ENCODE data around the gene CLIP1. TPM values are rescaled to one million over a fixed set of nuclear protein-coding genes. Genes with fewer than 3 reads are reported as not detected.

Gene CLIP1
- total and polyA plus RNA-seq, 2 of the 8 experiments (the other 6 are each of a cell fraction or from before 2014, with no cell fraction given): 19.0 to 27.6 TPM

GRCh38 chr12:122460061-122460460 lies 37.6 kb upstream of the CLIP1 start:
- Histone ChIP-seq H4K20me1 (replicated peaks in 1 of 2; ENCODE audit: control insufficient read depth in 1 of 2, insufficient read depth in 2 of 2, low read length in 2 of 2) (no peaks in the 10 kb centered on the region), H3K4me1 (replicated peaks in 1 of 4; ENCODE audit: control insufficient read depth in 3 of 4, insufficient read depth in 4 of 4, low read length in 3 of 4) (no peaks in the 10 kb centered on the region), H2BK120ac (replicated peaks; ENCODE audit: low read depth, low read length) (no peak overlapping the region), H4K5ac (ENCODE audit: insufficient read length, low read depth, low read length) (no peak overlapping the region), H3K79me2 (ENCODE audit: control insufficient read depth in 1 of 2, insufficient read depth in 2 of 2, low read length in 2 of 2) (no peaks in the 10 kb centered on the region), H3K4me2 (ENCODE audit: insufficient read depth in 1 of 2, low read depth in 2 of 2, low read length in 2 of 2) (no peak overlapping the region), H2AFZ (ENCODE audit: low read length) (no peak overlapping the region), H3K27ac (ENCODE audit: low read depth, low read length) (no peak overlapping the region), H2AK5ac (ENCODE audit: low read depth, low read length) (no peak overlapping the region), H3K23me2 (ENCODE audit: low read depth, low read length) (no peaks in the 10 kb centered on the region), H2BK12ac (ENCODE audit: low read depth, low read length) (no peak overlapping the region), H2BK5ac (ENCODE audit: low read depth, low read length) (no peak overlapping the region), H3K79me1 (ENCODE audit: low read depth, low read length) (no peaks in the 10 kb centered on the region), H3K4ac (replicated peaks; ENCODE audit: insufficient read length, low read depth, low read length) (no peak overlapping the region), H3K4me3 (ENCODE audit: extremely low read depth in 1 of 4, insufficient read depth in 2 of 4, low read depth in 3 of 4, low read length in 4 of 4) (no peak overlapping the region), H3K14ac (ENCODE audit: insufficient read length) (no peak overlapping the region), H3K9me3 (ENCODE audit: insufficient read depth in 2 of 2, low read depth in 1 of 2, low read length in 1 of 2) (no peaks in the 10 kb centered on the region), H3K9ac (replicated peaks in 1 of 4; ENCODE audit: extremely low read depth in 1 of 4, low read depth in 3 of 4, low read length in 3 of 4) (no peak overlapping the region), H3K56ac (replicated peaks; ENCODE audit: insufficient read length, low read depth, low read length) (no peak overlapping the region), H2BK15ac (ENCODE audit: low read length) (no peak overlapping the region), H3K36me3 (ENCODE audit: control insufficient read depth in 2 of 4, insufficient read depth in 4 of 4, low read length in 3 of 4) (no peaks in the 10 kb centered on the region), H2BK20ac (ENCODE audit: low read length) (no peak overlapping the region), H4K91ac (replicated peaks; ENCODE audit: insufficient read length, low read length) (no peak overlapping the region), H3K27me3 (replicated peaks in 1 of 4; ENCODE audit: control insufficient read depth in 3 of 4, extremely low read depth in 1 of 4, insufficient read depth in 3 of 4, low read length in 3 of 4) (no peaks in the 10 kb centered on the region), H3K23ac (ENCODE audit: insufficient read length) (no peak overlapping the region), H4K8ac (ENCODE audit: extremely low read depth, insufficient read depth, low read length) (no peak overlapping the region), H3K18ac (ENCODE audit: extremely low read depth, low read length) (no peak overlapping the region)
- ChIA-PET CTCF (ENCODE audit: partially characterized antibody) (interaction anchor here (1.3 to 2.0 kb wide), 2 partner anchors 10 to 12 kb away, joined by 5 read pairs; no protein-coding TSS in a partner anchor), POLR2A (ENCODE audit: partially characterized antibody) (interaction anchor here (0.7 kb wide), 1 partner anchor 8 kb away, joined by 7 read pairs; no protein-coding TSS in a partner anchor)
- no peak for TF ChIP-seq CTBP2 (IDR thresholded peaks at IDR 0.05; ENCODE audit: borderline replicate concordance, insufficient read depth, insufficient read length, low read length)
- TF ChIP-seq NANOG (IDR thresholded peaks at IDR 0.05; ENCODE audit: insufficient read depth, low read depth, low read length, poor library complexity, severe bottlenecking): no peak
- TF ChIP-seq BCL11A (IDR thresholded peaks at IDR 0.05; ENCODE audit: low read depth in 2 of 2, low read length in 2 of 2): no peak
- TF ChIP-seq SP1 (IDR thresholded peaks at IDR 0.05; ENCODE audit: low read depth, low read length): no peak
- 87% methylated on average over 7 of the region's 7 CpGs; no CpG with 5 or more reads in 1 of the 2 experiments for WGBS, 2 experiments (ENCODE audit: extremely low coverage in 1 of 2, insufficient coverage in 1 of 2, insufficient read length in 1 of 2, insufficient replicate concordance in 2 of 2, low coverage in 1 of 2, low lambda C conversion rate in 2 of 2, missing lambda C conversion rate in 1 of 2)
- DNase-seq (ENCODE audit: low read depth in 1 of 2, low spot score in 2 of 2) (no peak), FAIRE-seq (no peak)

Measured in H1 (cell line).